ENCODE measurements around the gene ZNF226.
"Not testable (repeated sequence)": the region's sequence is repeated elsewhere in the genome, so short reads cannot be mapped to it uniquely, and the experiment has no call there.

Gene ZNF226

DNA sequence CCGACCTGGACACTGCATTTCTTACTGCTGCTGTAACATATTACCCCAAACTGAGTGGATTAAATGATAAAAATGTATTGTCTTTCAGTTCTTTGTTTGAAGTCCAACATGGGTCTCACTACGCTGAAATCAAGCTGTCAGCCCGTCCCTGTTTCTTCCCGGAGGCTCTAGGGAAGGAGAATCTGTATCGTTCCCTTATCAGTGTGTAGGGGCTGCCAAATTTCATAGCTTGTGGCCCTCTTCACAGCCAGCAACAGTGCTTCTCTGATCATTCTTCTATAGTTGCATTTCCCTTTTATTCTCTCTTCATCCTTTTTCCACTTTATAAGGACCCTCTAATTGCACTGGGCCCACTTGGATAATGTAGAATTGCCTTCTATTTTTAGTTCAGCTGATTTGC, 13.4 kb upstream of the ZNF226 start:
- H3K4me3 ChIP-seq (ENCODE audit: low read depth, low read length), result no peak overlapping the region
- in situ Hi-C loops (cut with HindIII; ENCODE audit: low sequenced_read_pairs), result no loop called here
- TF ChIP-seq, protein P1, sequence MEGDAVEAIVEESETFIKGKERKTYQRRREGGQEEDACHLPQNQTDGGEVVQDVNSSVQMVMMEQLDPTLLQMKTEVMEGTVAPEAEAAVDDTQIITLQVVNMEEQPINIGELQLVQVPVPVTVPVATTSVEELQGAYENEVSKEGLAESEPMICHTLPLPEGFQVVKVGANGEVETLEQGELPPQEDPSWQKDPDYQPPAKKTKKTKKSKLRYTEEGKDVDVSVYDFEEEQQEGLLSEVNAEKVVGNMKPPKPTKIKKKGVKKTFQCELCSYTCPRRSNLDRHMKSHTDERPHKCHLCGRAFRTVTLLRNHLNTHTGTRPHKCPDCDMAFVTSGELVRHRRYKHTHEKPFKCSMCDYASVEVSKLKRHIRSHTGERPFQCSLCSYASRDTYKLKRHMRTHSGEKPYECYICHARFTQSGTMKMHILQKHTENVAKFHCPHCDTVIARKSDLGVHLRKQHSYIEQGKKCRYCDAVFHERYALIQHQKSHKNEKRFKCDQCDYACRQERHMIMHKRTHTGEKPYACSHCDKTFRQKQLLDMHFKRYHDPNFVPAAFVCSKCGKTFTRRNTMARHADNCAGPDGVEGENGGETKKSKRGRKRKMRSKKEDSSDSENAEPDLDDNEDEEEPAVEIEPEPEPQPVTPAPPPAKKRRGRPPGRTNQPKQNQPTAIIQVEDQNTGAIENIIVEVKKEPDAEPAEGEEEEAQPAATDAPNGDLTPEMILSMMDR (IDR thresholded peaks at IDR 0.05; ENCODE audit: low read depth, low read length, missing control alignments), result no peak
- no peak for DNase-seq (ENCODE audit: low read depth)

DNA sequence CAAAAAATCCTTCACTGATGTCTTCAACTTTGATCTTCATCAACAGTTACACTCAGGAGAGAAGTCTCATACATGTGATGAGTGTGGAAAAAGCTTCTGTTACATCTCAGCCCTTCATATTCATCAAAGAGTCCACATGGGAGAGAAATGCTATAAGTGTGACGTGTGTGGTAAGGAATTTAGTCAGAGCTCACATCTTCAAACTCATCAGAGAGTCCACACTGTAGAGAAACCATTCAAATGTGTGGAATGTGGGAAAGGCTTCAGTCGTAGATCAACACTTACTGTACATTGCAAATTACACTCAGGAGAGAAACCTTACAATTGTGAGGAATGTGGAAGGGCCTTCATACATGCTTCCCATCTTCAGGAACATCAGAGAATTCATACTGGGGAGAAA, 8.4 kb upstream of the ZNF226 start:
- H3K4me3 ChIP-seq (ENCODE audit: low read depth, low read length), result no peak overlapping the region
- no peak for DNase-seq (ENCODE audit: low read depth)
- in situ Hi-C loops (cut with HindIII; ENCODE audit: low sequenced_read_pairs), result no loop called here
- TF ChIP-seq, protein P1 (IDR thresholded peaks at IDR 0.05; ENCODE audit: low read depth, low read length, missing control alignments), result no peak

DNA sequence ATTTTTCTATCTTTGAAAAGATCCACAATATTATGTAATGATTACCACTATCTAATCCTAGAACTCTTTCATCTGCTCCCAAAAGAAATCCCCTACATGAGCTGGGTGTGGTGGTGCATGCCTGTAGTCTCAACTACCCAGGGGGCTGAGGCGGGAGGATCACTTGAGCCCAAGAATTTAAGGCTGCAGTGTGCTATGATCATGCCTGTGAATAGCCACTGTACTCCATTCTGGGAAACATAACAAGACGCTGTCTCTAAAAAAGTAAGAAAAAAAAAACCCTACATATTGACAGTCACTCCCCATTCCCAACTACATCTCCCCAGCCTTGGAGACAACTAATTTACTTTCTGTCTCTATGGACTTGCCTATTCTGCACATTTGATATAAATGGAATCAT, 1.1 kb upstream of the ZNF226 start:
- TF ChIP-seq, protein P1 (IDR thresholded peaks at IDR 0.05; ENCODE audit: low read depth, low read length, missing control alignments), result no peak
- DNase-seq (ENCODE audit: low read depth), result no peak
- H3K4me3 ChIP-seq (ENCODE audit: low read depth, low read length), result no peak overlapping the region
- in situ Hi-C loops (cut with HindIII; ENCODE audit: low sequenced_read_pairs), result no loop called here

DNA sequence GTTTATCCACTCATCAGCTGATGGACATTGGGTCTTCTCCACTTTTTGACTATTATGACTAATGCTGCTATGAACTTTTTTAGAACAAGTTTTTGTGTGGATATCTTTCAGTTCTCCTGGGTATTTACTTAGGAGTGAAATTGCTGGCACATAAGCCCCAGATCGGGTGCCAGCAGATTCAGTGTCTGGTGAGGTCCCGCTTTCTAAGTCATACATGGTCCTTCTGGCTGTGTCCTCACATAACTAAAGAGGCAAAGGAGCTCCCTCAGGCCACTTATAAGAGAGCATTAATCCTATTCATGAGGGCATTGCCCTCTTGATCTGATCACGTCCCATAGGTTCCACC, 600 bp upstream of the ZNF226 start:
- DNase-seq (ENCODE audit: low read depth), result no peak
- TF ChIP-seq, protein P1 (IDR thresholded peaks at IDR 0.05; ENCODE audit: low read depth, low read length, missing control alignments), result no peak
- H3K4me3 ChIP-seq (ENCODE audit: low read depth, low read length), result peak overlapping the region; percentile 75
- in situ Hi-C loops (cut with HindIII; ENCODE audit: low sequenced_read_pairs), result no loop called here

DNA sequence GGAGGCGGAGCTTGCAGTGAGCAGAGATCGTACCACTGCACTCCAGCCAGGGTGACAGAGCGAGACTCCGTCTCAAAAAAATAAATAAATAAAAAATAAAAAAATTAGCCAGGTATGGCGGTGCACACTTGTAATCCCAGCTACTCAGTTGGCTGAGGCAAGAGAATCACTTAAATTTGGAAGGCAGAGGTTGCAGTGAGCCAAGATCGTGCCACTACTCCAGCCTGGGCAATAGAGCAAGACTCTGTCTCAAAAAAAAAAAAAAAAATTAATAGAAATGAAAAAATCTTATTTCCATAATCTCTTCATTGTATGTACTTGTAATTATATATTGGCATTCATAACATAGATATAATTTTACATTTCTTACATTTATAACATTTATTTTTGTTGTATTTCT, 5.8 kb downstream of the ZNF226 start:
- H3K4me3 ChIP-seq (ENCODE audit: low read depth, low read length); DNase-seq (ENCODE audit: low read depth); in situ Hi-C loops (cut with HindIII; ENCODE audit: low sequenced_read_pairs): not testable (repeated sequence)

DNA sequence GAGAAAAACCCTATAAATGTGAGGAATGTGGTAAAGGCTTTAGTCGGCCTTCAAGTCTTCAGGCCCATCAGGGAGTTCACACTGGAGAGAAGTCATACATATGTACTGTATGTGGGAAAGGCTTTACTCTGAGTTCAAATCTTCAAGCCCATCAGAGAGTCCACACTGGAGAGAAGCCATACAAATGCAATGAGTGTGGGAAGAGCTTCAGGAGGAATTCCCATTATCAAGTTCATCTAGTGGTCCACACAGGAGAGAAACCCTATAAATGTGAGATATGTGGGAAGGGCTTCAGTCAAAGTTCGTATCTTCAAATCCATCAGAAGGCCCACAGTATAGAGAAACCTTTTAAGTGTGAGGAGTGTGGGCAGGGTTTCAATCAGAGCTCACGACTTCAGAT, 11.7 kb downstream of the ZNF226 start:
- no peak overlapping the region for H3K4me3 ChIP-seq (ENCODE audit: low read depth, low read length)
- TF ChIP-seq, protein P1 (IDR thresholded peaks at IDR 0.05; ENCODE audit: low read depth, low read length, missing control alignments), result no peak
- DNase-seq (ENCODE audit: low read depth), result no peak
- in situ Hi-C loops (cut with HindIII; ENCODE audit: low sequenced_read_pairs), result no loop called here

DNA sequence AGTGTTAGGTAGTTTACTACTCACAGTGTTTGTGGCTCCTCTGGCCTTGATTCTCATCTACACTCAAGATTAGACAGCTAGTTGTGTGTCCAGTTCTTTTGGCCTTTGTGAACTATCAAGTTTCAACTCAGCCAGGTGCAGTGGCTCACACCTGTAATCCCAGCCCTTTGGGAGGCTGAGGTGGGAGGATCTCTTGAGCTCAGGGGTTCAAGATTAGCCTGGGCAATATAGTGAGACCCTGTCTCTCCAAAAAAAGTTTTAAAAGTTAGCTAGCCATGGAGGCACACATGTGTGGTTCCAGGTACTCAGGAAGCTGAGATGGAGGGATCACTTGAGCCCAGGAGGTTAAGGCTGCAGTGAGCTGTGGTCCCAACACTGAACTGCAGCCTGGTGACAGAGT, 16.1 kb downstream of the ZNF226 start:
- in situ Hi-C loops (cut with HindIII; ENCODE audit: low sequenced_read_pairs), result no loop called here
- TF ChIP-seq, protein P1 (IDR thresholded peaks at IDR 0.05; ENCODE audit: low read depth, low read length, missing control alignments), result no peak
- DNase-seq (ENCODE audit: low read depth), result no peak
- H3K4me3 ChIP-seq (ENCODE audit: low read depth, low read length), result no peak overlapping the region
